Kidney (tissue), 14 donors: ENCODE data around the gene ABHD12. TPM values are rescaled to one million over a fixed set of nuclear protein-coding genes. Genes with fewer than 3 reads are reported as not detected.
A peak's percentile ranks its signal among the peaks of the same experiment; 100 is the strongest.

Experiments
- DNase-seq, 5 donors: peaks; one replicate each; pipeline ENCODE4 v3.0.0-alpha.2; 2013 to 2020
- FAIRE-seq: peaks from 2 replicates; lab custom pipeline; 2012; peaks lifted over from hg19 to GRCh38; lab: Jason Lieb, UNC
- H3K27ac ChIP-seq, 2 donors: one replicate each; pipeline ENCODE4 v1.7.0; 2013; ENCODE audit warnings: low read depth in 2 of 2, low read length in 2 of 2, inconsistent platforms in 1 of 2
- H3K27me3 ChIP-seq: one replicate; pipeline ENCODE4 v1.7.1; 2013; ENCODE audit warnings: low read length, inconsistent platforms; ENCODE audit not compliant: control insufficient read depth, insufficient read depth
- H3K36me3 ChIP-seq, 3 donors: one replicate each; pipeline versions ENCODE4 v1.7.0 to v1.7.1; 2013; ENCODE audit warnings: low read length in 3 of 3, control low read depth in 1 of 3, inconsistent platforms in 1 of 3; ENCODE audit not compliant: insufficient read depth in 3 of 3, control insufficient read depth in 2 of 3
- H3K4me1 ChIP-seq, 3 donors: one replicate each; pipeline versions ENCODE4 v1.7.0 to v1.7.1; 2013; ENCODE audit warnings: low read length in 3 of 3, inconsistent platforms in 1 of 3, low read depth in 1 of 3; ENCODE audit not compliant: control insufficient read depth in 2 of 3, insufficient read depth in 2 of 3
- H3K4me3 ChIP-seq, 3 donors: one replicate each; pipeline versions ENCODE4 v1.7.0 to v1.8.1; 2013; ENCODE audit warnings: low read length in 3 of 3, control low read depth in 1 of 3, inconsistent platforms in 1 of 3
- H3K9ac ChIP-seq, 3 donors: one replicate each; pipeline versions ENCODE4 v1.7.0 to v1.7.1; 2013; ENCODE audit warnings: low read length in 3 of 3, control low read depth in 1 of 3, inconsistent platforms in 1 of 3
- H3K9me3 ChIP-seq, 3 donors: one replicate each; pipeline versions ENCODE4 v1.7.0 to v1.7.1; 2013; ENCODE audit warnings: low read length in 3 of 3, control low read depth in 1 of 3, inconsistent platforms in 1 of 3; ENCODE audit not compliant: control insufficient read depth in 2 of 3, insufficient read depth in 1 of 3
- CTCF ChIP-seq: IDR thresholded peaks from 3 replicates; pipeline ENCODE4 v1.5.1; 2012; ENCODE audit warnings: mild to moderate bottlenecking, moderate library complexity, borderline replicate concordance; ENCODE audit not compliant: insufficient read depth; ENCODE audit errors: extremely low read depth
- intact Hi-C: fragments of 100-400 bp; cut with DNase I; formaldehyde crosslinking; loops from one replicate; pipeline ENCODE4 v1.11.1; 2022
- polyA plus RNA-seq: library from polyadenylated mRNA; stranded (reverse); fragments of 350-450 nt; fragmentation: Illumina TruSeq; extraction: RNeasy Lipid Tissue Mini Kit (QIAGEN cat#74804); gene quantifications from one replicate; pipeline ENCODE4 v1.2.3, GENCODE V29; 2014; ENCODE audit warnings: low read depth, low replicate concordance; ENCODE audit not compliant: insufficient read depth
- total RNA-seq: library from RNA; stranded (reverse); fragmentation: NEBNext Ultra II Directional; extraction: Animal tissue kit (Norgen Biotek cat#: 25700); gene quantifications from one replicate; pipeline ENCODE4 v1.2.1, GENCODE V29; 2021
- donor health status: control.
- donor health status: control.
- donor health status: control.
- donor health status: control.
- donor health status: control.
- donor health status: DM: yes; HTN: yes; CAD: no.
- donor health status: Normal renal cell carcinoma (clear cell type).

ABHD12 gene
- total and polyA plus RNA-seq, 2 donors from 2014 or later: 61.5 to 68.1 TPM

DNA sequence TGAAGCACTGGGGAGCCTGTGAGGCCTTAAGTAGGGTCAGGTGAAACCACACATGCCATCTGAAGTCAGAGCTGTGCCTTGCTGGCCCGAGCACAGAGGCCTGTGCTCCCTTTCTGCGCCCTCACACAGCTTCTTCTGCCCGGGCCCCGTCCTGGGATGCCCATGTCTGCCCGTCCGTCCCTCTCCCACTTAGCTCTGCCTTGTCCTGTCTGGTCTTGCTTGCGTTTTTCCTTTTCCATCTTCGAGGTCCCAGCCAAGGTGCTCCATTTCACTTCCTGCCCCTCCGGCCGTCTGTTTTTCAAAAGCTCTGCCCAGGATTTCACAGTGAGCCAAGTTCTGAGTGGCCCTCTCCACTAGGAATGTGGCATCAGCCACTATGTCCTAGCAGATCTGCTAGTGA is 97.1 kb downstream of the ABHD12 start:
- intact Hi-C loops: no loop called here
- H3K9me3 ChIP-seq: no peaks in the 10 kb centered on the region

DNA sequence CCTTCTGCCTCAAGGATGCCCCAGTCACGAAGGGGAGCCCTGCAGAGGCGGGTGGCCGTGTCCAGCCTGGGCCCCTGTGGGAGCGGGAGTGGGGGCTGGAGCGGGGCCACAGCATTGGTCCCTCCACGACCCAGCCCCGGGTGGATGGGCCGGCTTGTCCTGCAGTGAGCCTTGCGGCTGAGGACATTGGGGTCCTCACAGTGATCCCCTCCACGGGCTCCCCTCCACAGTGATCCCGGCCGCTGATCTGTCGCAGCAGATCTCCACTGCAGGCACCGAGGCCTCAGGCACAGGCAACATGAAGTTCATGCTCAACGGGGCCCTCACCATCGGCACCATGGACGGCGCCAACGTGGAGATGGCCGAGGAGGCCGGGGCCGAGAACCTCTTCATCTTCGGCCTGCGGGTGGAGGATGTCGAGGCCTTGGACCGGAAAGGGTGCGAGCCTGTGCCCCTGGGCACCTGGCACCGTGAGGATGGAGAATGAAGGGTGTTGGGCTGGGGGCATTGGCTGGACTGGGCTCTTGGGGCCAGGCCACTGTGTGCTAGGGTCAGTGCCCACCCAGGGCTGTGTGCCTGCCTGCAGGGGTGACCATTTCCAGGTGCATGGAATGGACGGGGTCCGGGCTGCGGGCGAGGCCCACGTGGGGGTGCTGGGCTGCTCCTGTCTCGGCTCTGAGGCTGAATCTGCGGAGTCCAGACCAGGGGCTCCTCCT is 98.3 kb downstream of the ABHD12 start:
- H3K36me3 ChIP-seq: peaks cover 0 to 11% (median 8%) of the 10 kb centered on the region in 3 donors
- TF ChIP-seq CTCF: no peak
- DNase-seq: no peak
- H3K4me3 ChIP-seq: no peak overlapping the region
- H3K27me3 ChIP-seq: no peaks in the 10 kb centered on the region
- no peak overlapping the region for H3K27ac ChIP-seq
- intact Hi-C loops: no loop called here
- peaks cover 0 to 15% (median 5%) of the 10 kb centered on the region in 3 donors for H3K4me1 ChIP-seq
- H3K9me3 ChIP-seq: no peaks in the 10 kb centered on the region
- H3K9ac ChIP-seq: no peak overlapping the region
- no peak for FAIRE-seq

More for the DNA sequence above, 97.1 kb downstream of the ABHD12 start:
- no peak overlapping the region for H3K9ac ChIP-seq
- H3K4me3 ChIP-seq: no peak overlapping the region
- DNase-seq (no peak), FAIRE-seq (no peak)
- no peaks in the 10 kb centered on the region for H3K27me3 ChIP-seq
- H3K27ac ChIP-seq: no peak overlapping the region
- H3K4me1 ChIP-seq: peaks cover 0 to 15% (median 5%) of the 10 kb centered on the region in 3 donors
- TF ChIP-seq CTCF: no peak
- H3K36me3 ChIP-seq: peaks cover 0 to 6% (median 6%) of the 10 kb centered on the region in 3 donors

DNA sequence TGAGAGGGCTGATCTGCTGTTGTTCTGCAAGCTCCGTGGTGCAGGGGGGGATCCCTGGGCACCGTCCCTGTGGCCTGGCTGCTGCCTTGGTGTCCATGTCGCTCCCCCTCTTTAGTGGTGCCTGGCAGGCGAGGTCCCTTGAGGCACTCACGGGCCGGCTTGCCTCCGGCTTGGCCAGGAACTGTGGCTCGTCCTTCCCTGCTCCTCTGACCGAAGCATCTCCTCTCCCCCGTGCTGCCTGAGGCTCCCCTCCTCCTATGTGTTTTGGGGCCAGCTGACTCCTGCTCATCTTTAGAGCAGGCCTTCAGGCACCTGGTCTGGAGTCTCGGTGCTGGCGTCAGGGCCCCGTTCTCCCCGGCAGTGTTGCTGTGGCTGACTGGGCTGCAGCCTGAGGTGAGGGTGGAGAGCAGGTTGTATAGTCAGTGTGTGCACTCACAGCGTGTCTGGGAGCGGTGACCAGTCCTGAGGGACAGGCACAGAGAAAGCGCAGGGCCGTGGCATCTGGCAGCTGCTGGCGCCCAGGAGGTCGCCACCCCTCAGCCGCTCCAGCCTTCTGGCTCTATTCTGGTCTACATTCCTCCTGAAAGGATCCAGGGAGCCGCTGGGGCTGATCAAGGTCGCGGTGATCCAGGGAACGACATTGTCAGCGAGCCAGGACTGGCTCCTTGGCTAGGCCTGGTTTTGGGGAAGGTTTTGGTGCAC is 99.1 kb downstream of the ABHD12 start:
- no peak overlapping the region for H3K27ac ChIP-seq
- FAIRE-seq (no peak), DNase-seq (peak in 1 of 5 donors; percentile 65)
- no peaks in the 10 kb centered on the region for H3K27me3 ChIP-seq
- intact Hi-C loops: no loop called here
- H3K4me3 ChIP-seq: no peak overlapping the region
- H3K36me3 ChIP-seq: peaks cover 0 to 13% (median 6%) of the 10 kb centered on the region in 3 donors
- H3K9ac ChIP-seq: no peak overlapping the region
- peaks cover 0 to 11% (median 5%) of the 10 kb centered on the region in 3 donors for H3K4me1 ChIP-seq
- no peak for TF ChIP-seq CTCF
- H3K9me3 ChIP-seq: no peaks in the 10 kb centered on the region
